Fibroblast of the aortic adventitia (primary cell): Measurements from ENCODE around the gene SMPD4. TPM values are rescaled to one million over a fixed set of nuclear protein-coding genes. Genes with fewer than 3 reads are reported as not detected.
"Not testable (repeated sequence)": the region's sequence is repeated elsewhere in the genome, so short reads cannot be mapped to it uniquely, and the experiment has no call there.

Experiments used
- DNase-seq: peaks from one replicate; pipeline ENCODE4 v3.0.0-alpha.2; 2010; ENCODE audit warnings: low read depth
- H3K4me3 ChIP-seq: 2 replicates; pipeline ENCODE4 v1.5.1; 2011; ENCODE audit warnings: low read depth, mild to moderate bottlenecking, control low read depth, low read length, moderate library complexity
- total RNA-seq: library from RNA; depleted of rRNA; stranded (reverse); fragments of >200 nt; gene quantifications from 2 replicates; pipeline ENCODE4 v1.2.3, GENCODE V29; 2012; ENCODE audit warnings: low replicate concordance
- TF ChIP-seq, protein P1 (sequence below): IDR thresholded peaks from 2 replicates; pipeline ENCODE4 v1.5.1; 2011; ENCODE audit warnings: mild to moderate bottlenecking, low read length, control low read depth, inconsistent platforms; ENCODE audit not compliant: insufficient read depth

The SMPD4 gene
- total RNA-seq, 1 donor = 22.5 TPM

DNA sequence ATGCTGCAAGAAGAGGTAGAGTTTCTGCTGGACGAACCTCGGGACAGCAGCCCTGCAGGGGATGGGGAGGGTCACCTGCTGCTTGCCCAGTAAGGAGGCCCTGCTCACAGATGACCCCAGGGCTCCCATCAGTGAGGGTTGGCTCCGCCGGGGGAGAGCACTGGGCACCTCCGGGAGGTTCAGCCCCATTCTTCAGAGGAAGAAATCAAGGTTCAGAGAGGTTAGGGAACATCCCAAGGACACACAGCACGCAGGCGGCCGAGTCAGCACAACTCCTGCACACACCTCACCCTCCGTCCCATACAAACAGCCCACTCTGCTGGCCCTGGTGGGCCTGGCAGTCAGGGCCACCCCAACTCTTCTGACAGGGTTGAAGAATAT is 24.8 kb downstream of the SMPD4 start:
- TF ChIP-seq, protein P1, sequence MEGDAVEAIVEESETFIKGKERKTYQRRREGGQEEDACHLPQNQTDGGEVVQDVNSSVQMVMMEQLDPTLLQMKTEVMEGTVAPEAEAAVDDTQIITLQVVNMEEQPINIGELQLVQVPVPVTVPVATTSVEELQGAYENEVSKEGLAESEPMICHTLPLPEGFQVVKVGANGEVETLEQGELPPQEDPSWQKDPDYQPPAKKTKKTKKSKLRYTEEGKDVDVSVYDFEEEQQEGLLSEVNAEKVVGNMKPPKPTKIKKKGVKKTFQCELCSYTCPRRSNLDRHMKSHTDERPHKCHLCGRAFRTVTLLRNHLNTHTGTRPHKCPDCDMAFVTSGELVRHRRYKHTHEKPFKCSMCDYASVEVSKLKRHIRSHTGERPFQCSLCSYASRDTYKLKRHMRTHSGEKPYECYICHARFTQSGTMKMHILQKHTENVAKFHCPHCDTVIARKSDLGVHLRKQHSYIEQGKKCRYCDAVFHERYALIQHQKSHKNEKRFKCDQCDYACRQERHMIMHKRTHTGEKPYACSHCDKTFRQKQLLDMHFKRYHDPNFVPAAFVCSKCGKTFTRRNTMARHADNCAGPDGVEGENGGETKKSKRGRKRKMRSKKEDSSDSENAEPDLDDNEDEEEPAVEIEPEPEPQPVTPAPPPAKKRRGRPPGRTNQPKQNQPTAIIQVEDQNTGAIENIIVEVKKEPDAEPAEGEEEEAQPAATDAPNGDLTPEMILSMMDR = no peak
- no peak overlapping the region for H3K4me3 ChIP-seq
- no peak for DNase-seq

DNA sequence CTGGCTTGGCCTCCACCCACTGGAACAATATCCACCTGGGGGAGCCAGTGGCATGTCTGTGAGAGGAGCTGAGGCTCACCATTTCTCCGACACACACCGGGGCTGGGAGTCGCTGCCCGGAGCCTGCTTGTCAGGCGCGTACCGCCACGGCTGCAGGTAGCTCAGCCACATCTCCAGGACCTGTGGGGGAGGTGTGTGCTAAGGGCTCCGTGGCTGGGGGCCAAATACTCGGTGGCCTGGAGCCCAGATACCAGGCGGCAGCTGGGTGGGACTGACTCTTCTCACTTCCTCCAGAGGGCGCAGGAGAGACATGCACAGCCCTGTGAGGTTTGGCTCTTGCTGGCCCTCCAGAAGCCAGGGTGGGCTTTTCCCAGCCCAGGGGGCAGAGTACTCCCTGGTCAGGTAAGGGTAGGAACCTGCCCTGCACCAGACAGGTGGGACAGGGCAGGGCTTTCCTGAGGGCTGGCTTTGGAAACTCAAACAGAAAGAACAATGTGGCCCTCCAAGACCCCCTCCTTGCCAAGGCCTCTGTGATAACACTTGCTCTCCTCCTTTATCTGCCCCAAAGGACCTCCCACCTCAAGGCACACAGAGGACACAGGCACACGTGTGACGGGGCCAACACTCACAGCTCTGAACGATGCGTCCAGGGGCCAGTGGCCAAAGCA is 25.3 kb downstream of the SMPD4 start:
- TF ChIP-seq, protein P1 = peak; percentile 58
- not testable (repeated sequence) for H3K4me3 ChIP-seq
- DNase-seq = peak; percentile 45

DNA sequence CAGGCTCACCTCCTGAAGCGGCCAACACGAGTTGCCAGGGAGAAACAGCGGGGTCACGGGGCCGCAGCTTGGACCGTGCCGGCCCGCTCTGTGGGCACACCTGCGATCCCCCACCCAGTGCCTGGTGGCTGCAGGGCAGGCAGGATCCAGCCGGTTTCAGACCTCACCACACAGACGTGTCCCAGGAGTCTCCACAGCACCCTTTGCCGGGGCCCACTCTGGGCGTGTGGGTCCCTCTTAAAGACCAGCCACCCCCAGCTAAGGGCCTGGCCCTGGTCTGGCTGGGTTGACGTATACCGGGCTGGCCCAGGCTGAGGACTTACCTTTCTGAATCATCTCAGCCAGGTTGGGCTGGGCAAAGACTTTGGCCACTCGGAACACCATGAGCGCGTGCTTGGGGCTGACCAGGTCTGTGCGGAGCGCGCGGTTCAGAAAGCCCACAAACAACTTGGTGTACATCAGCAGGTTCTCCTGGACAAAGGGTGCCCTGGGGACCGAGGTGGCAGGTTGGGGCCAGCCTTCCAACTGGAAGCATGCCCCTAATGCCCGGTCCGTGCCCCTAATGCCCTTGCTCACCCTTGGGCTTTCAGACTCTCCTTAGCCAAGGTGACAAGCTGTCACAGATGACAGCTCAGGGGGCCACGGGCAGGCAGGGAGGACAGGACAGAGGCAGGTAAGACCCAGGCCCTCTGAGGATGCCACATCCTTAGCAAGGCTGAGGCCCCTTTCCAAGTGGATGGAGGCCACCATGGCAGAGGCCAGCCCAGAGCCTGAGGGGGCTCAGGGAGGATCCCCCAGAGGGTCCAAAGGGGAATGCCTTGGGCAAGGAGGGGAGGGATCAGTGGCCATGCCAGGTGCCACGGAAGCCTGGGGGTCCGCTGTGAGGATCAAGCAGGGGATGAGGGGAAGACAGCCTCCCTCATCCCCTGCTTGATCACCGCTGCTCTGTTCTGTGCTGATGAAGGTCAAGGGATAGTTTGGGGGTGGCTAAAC is 26.3 kb downstream of the SMPD4 start:
- H3K4me3 ChIP-seq = no peak overlapping the region
- TF ChIP-seq, protein P1 = no peak
- DNase-seq = no peak

DNA sequence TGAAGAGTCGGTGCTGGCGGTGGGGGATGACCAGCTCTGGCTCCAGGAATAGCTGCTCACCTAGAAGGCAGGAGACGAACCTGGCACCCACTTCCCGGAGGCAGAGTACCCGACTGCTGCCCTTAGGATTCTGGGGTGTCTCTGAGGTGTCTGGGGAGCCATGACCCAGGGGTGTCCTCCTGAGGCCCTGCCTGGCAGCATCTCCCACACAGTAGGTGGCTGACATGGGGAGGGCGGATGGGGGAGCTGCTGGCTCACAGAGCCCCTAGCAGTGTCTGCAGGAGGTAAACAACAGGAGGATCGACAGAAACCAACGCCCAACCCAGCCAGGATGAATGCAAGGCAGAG is 27.0 kb downstream of the SMPD4 start:
- not testable (repeated sequence) for H3K4me3 ChIP-seq, DNase-seq

DNA sequence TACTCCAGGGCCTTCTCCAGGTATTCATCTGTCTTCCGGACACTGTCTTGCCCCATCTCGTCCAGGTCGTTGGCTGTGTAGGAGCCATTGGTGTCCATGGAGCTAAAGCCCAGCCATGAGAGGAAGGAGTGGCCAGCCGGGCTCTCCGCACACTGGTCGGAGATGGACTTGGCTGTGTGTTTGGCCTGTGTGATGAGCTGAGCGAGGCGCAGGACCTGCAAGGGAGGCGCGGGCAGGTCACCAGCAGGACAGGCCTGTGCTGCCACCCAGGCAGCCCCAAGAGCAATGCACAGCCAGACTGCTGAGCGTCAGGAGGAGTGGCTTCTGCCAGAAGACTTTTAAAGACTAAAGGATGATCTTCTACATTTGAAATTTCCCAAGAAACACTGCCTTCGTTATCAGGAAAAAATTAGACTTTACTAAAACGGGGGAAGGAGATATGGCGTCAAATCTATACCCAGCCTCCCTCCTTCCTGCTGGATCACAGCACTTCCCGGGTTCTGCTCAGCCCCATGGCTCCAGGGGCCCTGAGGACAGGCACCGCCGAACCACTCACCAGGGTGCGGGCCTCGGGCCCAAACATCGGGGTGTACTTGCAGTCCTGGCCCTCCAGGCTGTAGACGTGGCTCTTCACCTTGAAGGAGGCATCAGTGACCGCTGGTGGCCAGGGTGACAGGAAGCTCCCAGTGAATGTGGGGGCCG is 27.5 kb downstream of the SMPD4 start:
- not testable (repeated sequence) for H3K4me3 ChIP-seq, DNase-seq

DNA sequence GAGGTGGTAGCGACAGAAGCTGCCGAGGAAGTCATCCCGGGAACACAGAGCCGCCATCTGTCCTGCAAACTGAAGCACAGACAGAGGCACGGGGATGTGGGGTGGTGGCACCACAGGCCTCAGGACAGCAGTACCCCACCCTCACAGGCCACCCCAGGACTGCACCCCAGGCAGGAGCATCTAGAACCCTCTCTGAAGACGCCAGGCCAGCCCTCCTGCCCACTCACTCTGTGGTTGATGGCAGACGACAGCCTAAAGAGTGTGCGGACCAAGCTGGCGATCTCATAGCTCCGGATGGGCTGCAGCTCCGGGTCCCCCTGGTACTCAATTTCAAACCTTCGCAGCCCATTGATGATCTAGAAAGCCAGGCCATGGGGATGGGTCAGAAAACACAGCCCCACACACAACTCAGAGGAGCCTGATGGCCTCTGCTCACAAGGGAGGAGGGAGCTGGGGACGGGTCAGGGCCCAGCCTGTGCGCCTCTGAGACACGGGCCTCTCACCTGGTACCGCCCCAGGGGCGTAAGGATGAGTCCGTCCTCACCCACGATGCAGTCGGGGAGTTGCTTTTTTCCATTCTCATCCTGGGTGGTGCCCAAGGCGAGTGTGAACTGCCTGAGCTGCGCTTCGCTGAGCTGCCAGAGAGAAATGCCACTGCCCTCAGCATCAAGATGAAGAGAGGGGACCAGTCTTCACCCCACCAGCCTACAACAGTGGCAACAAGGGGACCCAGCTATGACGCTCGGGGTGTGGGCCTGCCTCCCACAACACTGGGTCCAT is 28.4 kb downstream of the SMPD4 start:
- DNase-seq = no peak
- TF ChIP-seq, protein P1 = no peak
- no peak overlapping the region for H3K4me3 ChIP-seq

DNA sequence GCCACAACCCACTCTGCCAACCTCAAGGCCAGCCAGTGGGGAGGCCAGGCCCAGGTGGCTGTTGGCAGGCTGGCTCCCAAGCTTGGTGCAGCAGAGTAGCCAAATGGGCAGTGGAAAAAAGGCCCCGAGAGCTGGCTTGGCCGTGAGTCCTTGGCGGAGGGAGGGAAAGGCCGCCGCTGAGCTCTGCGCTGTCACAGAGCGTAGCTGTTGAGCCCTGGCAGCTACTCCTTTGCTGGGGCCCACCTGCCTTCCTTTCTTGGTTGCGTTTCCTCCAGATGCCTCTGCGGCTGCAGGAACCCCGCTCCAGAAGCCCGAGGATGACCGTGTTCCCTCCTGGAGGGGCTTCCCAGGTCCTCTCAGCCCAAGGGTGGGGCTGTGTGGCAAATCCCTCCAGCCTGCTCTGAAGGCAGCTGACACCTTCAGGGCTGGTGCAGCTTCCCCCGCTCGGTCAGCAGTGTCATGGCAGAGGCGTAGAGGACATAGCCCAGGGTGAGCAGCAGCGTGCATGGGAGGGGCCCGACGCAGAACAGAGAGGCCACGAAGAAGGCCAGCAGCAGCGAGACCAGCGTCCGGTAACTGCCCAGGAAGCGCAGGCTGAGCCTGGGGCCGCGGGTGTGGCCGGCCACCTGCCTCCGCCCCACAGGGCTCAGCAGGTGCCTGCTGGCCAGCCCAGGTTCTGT is 29.1 kb downstream of the SMPD4 start:
- not testable (repeated sequence) for H3K4me3 ChIP-seq, DNase-seq

DNA sequence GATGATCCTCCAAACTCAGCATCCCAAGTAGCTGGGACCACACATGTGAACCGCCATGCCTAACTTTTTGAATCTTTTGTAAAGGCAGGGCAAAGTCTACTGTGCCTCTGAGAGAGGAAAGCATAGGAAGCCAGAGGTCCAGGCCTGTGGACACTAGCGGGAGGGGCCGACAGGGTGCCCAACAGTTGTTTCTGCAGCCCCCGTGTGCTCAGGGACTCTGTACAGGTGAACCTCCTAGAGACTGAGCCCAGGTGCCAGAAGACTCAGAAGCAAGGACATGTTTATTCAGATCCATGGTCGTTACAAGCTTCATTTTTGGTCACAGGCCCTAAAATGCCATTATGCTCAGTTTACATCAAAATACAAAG is 30.3 kb downstream of the SMPD4 start:
- DNase-seq, H3K4me3 ChIP-seq: not testable (repeated sequence)
